ENCODE data around the gene ERBB4. TPM values are rescaled to one million over a fixed set of nuclear protein-coding genes. Genes with fewer than 3 reads are reported as not detected.

Gene ERBB4
- total RNA-seq, 2 experiments from 2014 or later, result not detected

DNA sequence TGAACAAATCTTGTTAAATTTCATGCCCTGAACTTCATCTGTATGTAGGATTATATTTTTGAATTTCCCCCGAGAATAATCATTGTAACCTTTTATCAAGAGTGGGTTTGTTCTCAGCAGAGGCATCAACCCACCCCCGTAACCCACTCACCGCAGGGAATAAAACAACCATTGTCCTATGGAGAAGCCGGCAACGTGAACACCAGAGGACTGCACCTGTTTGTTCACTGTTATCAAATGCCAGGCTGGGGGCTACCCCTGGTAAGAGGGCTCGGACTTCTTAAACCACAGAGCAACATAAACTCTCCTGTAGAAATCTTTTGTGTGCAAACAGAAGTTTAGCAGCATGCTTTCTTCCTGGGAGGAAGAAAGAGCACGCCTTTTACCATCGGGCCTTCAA, 610.4 kb downstream of the ERBB4 start:
- Mint-ChIP-seq H3K4me1 (ENCODE audit: low read depth) (no peaks in the 10 kb centered on the region), H3K4me3 (no peak overlapping the region), H3K36me3 (ENCODE audit: low read depth) (no peaks in the 10 kb centered on the region), H3K27ac (no peak overlapping the region), H3K9me3 (no peaks in the 10 kb centered on the region), H3K27me3 (no peaks in the 10 kb centered on the region)
- POLR2A ChIA-PET, result no interaction called here
- Histone ChIP-seq H3K9me3 (ENCODE audit: control insufficient read depth in 1 of 2, insufficient read depth in 1 of 2, low read length in 2 of 2) (no peaks in the 10 kb centered on the region), H3K27ac (ENCODE audit: low read depth in 1 of 2, low read length in 2 of 2) (no peak overlapping the region), H3K36me3 (ENCODE audit: insufficient read depth, low read length) (no peaks in the 10 kb centered on the region), H3K27me3 (ENCODE audit: control insufficient read depth in 1 of 2, insufficient read depth in 2 of 2, low read length in 2 of 2) (no peaks in the 10 kb centered on the region), H3K4me1 (ENCODE audit: insufficient read depth, low read length) (no peaks in the 10 kb centered on the region), H3K4me3 (ENCODE audit: low read length) (no peak overlapping the region)
- intact Hi-C loops (cut with DNase I, micrococcal nuclease), result no loop called here
- CTCF ChIA-PET, result no interaction called here
- no peak for DNase-seq
- no peak for ATAC-seq (ENCODE audit: poor library complexity)
- no peak for TF ChIP-seq CTCF (IDR thresholded peaks at IDR 0.05)

DNA sequence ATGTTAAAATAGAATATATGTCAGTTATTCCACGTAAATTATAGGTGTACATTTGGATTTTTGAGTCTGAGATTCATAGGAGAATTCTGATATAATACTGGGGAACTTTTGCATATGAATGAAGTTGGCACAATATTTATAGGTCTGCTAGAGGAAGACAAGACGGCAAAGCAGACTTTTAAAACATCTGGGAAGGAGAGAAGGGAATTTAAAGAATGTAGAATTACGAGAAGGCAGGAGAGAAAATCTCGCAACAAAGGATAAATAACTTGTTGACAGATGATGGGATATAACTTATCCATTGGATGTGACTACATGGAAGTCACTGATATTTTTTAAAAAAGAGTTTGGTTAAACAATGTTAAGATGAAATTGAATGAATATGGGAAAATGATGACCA, 615.6 kb downstream of the ERBB4 start:
- H3K27ac ChIP-seq (ENCODE audit: low read depth in 1 of 2, low read length in 2 of 2), result no peak overlapping the region
- no peaks in the 10 kb centered on the region for H3K36me3 ChIP-seq (ENCODE audit: insufficient read depth, low read length)
- ChIA-PET CTCF (no interaction called here), POLR2A (no interaction called here)
- no peaks in the 10 kb centered on the region for H3K9me3 Mint-ChIP-seq
- ATAC-seq (ENCODE audit: poor library complexity) (no peak), DNase-seq (no peak)
- TF ChIP-seq CTCF (IDR thresholded peaks at IDR 0.05), result no peak
- H3K4me3 Mint-ChIP-seq, result no peak overlapping the region
- no peaks in the 10 kb centered on the region for H3K4me1 Mint-ChIP-seq (ENCODE audit: low read depth)
- H3K36me3 Mint-ChIP-seq (ENCODE audit: low read depth), result no peaks in the 10 kb centered on the region
- H3K4me1 ChIP-seq (ENCODE audit: insufficient read depth, low read length), result no peaks in the 10 kb centered on the region
- no peaks in the 10 kb centered on the region for H3K27me3 ChIP-seq (ENCODE audit: control insufficient read depth in 1 of 2, insufficient read depth in 2 of 2, low read length in 2 of 2)
- intact Hi-C loops (cut with DNase I, micrococcal nuclease), result no loop called here
- no peak overlapping the region for H3K4me3 ChIP-seq (ENCODE audit: low read length)
- H3K9me3 ChIP-seq (ENCODE audit: control insufficient read depth in 1 of 2, insufficient read depth in 1 of 2, low read length in 2 of 2), result no peaks in the 10 kb centered on the region
- no peaks in the 10 kb centered on the region for H3K27me3 Mint-ChIP-seq
- H3K27ac Mint-ChIP-seq, result no peak overlapping the region

GRCh38 chr2:211903961-211904360, 634.6 kb downstream of the ERBB4 start:
- Mint-ChIP-seq H3K4me1 (ENCODE audit: low read depth) (no peaks in the 10 kb centered on the region), H3K9me3 (no peaks in the 10 kb centered on the region), H3K4me3 (no peak overlapping the region), H3K36me3 (ENCODE audit: low read depth) (no peaks in the 10 kb centered on the region), H3K27me3 (no peaks in the 10 kb centered on the region), H3K27ac (no peak overlapping the region)
- no peak for ATAC-seq (ENCODE audit: poor library complexity)
- Histone ChIP-seq H3K36me3 (ENCODE audit: insufficient read depth, low read length) (no peaks in the 10 kb centered on the region), H3K27ac (ENCODE audit: low read depth in 1 of 2, low read length in 2 of 2) (no peak overlapping the region), H3K27me3 (ENCODE audit: control insufficient read depth in 1 of 2, insufficient read depth in 2 of 2, low read length in 2 of 2) (no peaks in the 10 kb centered on the region), H3K4me1 (ENCODE audit: insufficient read depth, low read length) (no peaks in the 10 kb centered on the region), H3K4me3 (ENCODE audit: low read length) (no peak overlapping the region), H3K9me3 (ENCODE audit: control insufficient read depth in 1 of 2, insufficient read depth in 1 of 2, low read length in 2 of 2) (no peaks in the 10 kb centered on the region)
- ChIA-PET POLR2A (no interaction called here), CTCF (no interaction called here)
- no peak for DNase-seq
- intact Hi-C loops (cut with DNase I, micrococcal nuclease), result no loop called here
- no peak for TF ChIP-seq CTCF (IDR thresholded peaks at IDR 0.05)

All from CD4-positive, alpha-beta T cell (primary cell).